ENCODE results near the gene WIPF3. TPM values are rescaled to one million over a fixed set of nuclear protein-coding genes. Genes with fewer than 3 reads are reported as not detected.
"Not testable (repeated sequence)": the region's sequence is repeated elsewhere in the genome, so short reads cannot be mapped to it uniquely, and the experiment has no call there.

WIPF3 gene
- total RNA-seq, 1 donor from 2014 or later: 3.4 TPM

- no peak for DNase-seq
Measured at GRCh38 chr7:29955799-29956486, 149.6 kb downstream of the WIPF3 start.

GRCh38 chr7:29956487-29956836 is 150.2 kb downstream of the WIPF3 start:
- no peak for DNase-seq

GRCh38 chr7:29957521-29958310 is 151.4 kb downstream of the WIPF3 start:
- no peak for DNase-seq

GRCh38 chr7:29958667-29959358 is 152.5 kb downstream of the WIPF3 start:
- DNase-seq: no peak

- not testable (repeated sequence) for DNase-seq
Measured at GRCh38 chr7:29961611-29962010, 155.3 kb downstream of the WIPF3 start.

GRCh38 chr7:29962035-29962434 is 155.7 kb downstream of the WIPF3 start:
- DNase-seq: no peak

- DNase-seq: no peak
Measured at GRCh38 chr7:29965030-29965429, 158.7 kb downstream of the WIPF3 start.

Small RNAs within 50 kb of the gene (small RNA-seq; reads per million reads assigned to genes)
- not detected for gene RF01210 (ENCODE audit: low replicate concordance)

Other genes with a start within 250 kb of the WIPF3 start
- gene PRR15, start 242.7 kb upstream of the WIPF3 start, total RNA-seq: 0.31 TPM
- gene SCRN1, start 183.3 kb downstream of the WIPF3 start, total RNA-seq: 36.0 TPM
- 23.7 TPM for gene FKBP14, start 220.2 kb downstream of the WIPF3 start, total RNA-seq
- gene PLEKHA8, start 221.9 kb downstream of the WIPF3 start, total RNA-seq: 14.4 TPM

All from tongue (tissue), 3 donors.